Epithelial cell of proximal tubule (primary cell): ENCODE measurements around the gene QRFP. TPM values are rescaled to one million over a fixed set of nuclear protein-coding genes. Genes with fewer than 3 reads are reported as not detected.

Experiments used
- DNase-seq: peaks from one replicate; pipeline ENCODE4 v3.0.0-alpha.2; 2011; ENCODE audit warnings: low read depth
- H3K4me3 ChIP-seq: 2 replicates; pipeline ENCODE4 v1.5.1; 2011; ENCODE audit warnings: low read depth, mild to moderate bottlenecking, low read length
- CTCF ChIP-seq: conservative IDR thresholded peaks from 2 replicates; pipeline ENCODE4 v1.5.1; 2012; ENCODE audit warnings: low read depth, mild to moderate bottlenecking, low read length
- total RNA-seq: library from RNA; depleted of rRNA; stranded (reverse); fragments of >200 nt; gene quantifications from 2 replicates; pipeline ENCODE4 v1.2.3, GENCODE V29; 2015

QRFP gene
- total RNA-seq, 1 donor from 2014 or later, result not detected

DNA sequence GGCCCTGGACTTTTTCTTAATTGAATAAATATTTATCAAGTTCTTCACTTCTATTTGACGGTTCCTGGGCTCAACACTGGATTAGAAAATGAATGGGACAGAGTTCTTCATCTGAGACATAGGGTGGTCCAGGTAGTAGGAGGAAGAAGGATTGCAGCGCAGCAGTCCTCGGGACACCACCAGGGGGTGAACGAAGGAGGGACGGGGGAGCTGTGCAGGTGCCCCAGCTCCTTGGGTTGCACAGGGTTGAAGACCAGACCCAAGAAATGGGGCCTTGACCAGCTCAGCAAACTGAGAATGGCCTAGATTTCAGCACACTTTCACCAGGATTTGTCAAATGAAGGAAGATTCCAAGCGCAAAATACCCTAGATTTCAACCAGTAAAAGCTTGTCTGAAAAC is 32.1 kb downstream of the QRFP start:
- TF ChIP-seq CTCF, result no peak

GRCh38 chr9:130862747-130863146 is 33.9 kb downstream of the QRFP start:
- TF ChIP-seq CTCF, result no peak
- H3K4me3 ChIP-seq, result no peak overlapping the region
- DNase-seq, result no peak

More for the DNA sequence above, 32.1 kb downstream of the QRFP start:
- DNase-seq, result no peak
- no peak overlapping the region for H3K4me3 ChIP-seq

- TF ChIP-seq CTCF, result no peak
- H3K4me3 ChIP-seq, result no peak overlapping the region
- no peak for DNase-seq
Observed at GRCh38 chr9:130862217-130862616, 34.4 kb downstream of the QRFP start.

- no peak for DNase-seq
- no peak overlapping the region for H3K4me3 ChIP-seq
- no peak for TF ChIP-seq CTCF
Observed at GRCh38 chr9:130861372-130862180, 35.0 kb downstream of the QRFP start.

GRCh38 chr9:130860458-130861316 is 35.9 kb downstream of the QRFP start:
- peak; percentile 56 for TF ChIP-seq CTCF
- peak; percentile 74 for DNase-seq
- no peak overlapping the region for H3K4me3 ChIP-seq

- no peak for TF ChIP-seq CTCF
- no peak for DNase-seq
- H3K4me3 ChIP-seq, result no peak overlapping the region
Observed at GRCh38 chr9:130858739-130859705, 37.6 kb downstream of the QRFP start.
